ENCODE measurements around the gene GDF3.
"Not testable (repeated sequence)": the region's sequence is repeated elsewhere in the genome, so short reads cannot be mapped to it uniquely, and the experiment has no call there.

The GDF3 gene

DNA sequence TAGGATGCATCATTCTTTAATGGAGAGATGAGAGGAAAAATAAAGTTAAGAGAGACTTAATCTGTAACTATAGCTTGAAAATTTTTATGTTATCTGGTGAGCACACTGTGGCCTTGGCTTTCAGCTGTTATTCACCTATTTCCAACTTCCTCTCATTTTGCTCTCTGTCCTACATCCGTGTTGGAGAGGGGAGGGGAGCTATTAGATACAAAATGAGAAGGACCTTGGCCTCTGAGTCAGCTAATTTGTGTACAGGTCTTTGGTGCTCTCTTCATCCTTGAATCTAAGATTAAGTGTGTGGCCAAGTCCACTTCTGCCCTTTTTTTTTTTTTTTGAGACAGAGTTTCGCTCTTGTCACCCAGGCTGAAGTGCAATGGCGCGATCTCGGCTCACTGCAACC is 29.0 kb downstream of the GDF3 start:
- DNase-seq: no peak

DNA sequence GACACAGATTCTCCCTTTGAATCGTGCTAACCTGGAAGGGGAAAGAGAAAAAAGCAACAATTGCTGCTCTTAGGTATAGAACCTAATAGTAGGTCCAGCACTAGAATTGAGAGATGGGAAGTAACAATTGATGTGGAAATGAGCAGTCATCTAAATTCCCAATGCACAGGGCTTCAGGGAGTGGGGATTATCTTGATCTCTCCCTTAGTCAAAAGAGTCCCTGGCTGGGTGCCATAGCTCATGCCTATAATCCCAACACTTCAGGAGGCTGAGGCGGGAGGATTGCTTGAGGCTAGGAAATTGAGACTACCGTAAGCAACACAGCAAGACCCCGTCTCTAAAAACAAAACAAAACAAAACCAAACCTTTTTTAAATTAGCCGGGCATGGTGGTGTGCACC is 33.8 kb downstream of the GDF3 start:
- no peak for DNase-seq

GRCh38 chr12:7656121-7656520 is 39.5 kb downstream of the GDF3 start:
- DNase-seq: no peak

DNA sequence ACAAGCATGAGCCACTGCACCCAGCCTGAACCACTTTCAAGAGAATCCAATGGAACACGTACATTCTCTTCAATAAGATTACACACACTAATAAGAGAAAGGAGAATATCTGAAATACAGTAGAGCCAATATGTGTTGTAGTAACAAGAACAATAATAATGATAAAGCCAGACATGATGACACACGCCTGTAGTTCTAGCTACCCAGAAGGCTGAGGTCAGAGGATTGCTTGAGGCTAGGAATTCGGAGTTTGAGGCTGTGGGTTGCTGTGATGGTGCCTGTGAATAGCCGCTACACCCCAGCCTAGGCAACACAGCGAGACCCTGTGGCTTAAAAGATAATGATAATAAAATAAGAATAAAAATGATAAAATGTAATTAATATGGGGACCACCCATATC is 45.5 kb downstream of the GDF3 start:
- DNase-seq: no peak

GRCh38 chr12:7647071-7647470 is 48.5 kb downstream of the GDF3 start:
- DNase-seq: no peak

DNA sequence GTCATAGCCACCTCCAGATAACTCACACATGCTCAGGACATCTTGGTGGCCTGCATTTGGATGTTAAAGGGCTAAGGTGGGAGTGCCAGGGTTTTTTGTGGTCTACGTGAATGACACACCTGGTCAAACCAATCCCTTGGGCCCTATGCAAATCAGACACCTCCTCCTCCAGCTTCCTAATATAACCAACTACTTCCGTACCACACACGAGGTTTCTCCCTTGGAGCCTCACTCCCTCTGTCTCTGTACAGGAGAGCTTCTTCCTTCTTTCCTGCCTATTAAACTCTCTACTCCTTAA is 49.4 kb downstream of the GDF3 start:
- no peak for DNase-seq

DNA sequence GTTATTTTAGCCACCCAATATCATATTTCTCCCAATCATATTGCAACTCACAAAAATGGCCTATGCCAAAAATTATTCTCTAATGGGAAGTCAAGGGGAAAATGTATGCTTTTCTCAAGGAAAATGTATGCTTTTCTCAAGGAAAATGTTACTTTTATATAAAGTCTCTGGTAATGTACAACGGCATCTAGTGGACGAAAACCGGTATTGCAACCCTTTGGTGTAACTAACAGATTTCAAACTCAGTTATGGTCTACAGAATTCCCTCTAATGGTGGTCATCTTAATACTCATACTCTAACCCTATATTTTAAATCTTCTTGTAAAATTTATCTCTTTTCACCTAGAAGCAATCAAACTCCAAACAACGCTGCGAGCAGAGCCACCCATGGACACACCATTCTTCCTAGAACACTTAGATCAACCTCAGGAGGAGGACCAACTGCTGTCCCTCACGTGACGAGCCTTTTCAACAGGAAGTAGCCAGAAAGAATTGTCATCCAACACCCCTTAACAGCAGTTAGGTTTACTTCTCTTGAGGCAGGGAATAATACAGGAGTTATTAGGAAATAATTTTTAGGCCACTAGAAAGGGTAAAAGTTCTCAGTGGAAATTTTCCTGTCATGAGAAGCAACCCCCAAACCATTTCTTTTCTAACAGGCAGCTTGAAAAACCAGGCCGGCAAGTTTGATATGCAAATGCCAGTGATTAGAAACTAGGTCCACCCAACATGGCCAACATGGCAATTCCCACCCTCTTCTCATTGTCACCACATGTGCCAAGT is 50.0 kb downstream of the GDF3 start:
- DNase-seq: peak; percentile 17 to 21

DNA sequence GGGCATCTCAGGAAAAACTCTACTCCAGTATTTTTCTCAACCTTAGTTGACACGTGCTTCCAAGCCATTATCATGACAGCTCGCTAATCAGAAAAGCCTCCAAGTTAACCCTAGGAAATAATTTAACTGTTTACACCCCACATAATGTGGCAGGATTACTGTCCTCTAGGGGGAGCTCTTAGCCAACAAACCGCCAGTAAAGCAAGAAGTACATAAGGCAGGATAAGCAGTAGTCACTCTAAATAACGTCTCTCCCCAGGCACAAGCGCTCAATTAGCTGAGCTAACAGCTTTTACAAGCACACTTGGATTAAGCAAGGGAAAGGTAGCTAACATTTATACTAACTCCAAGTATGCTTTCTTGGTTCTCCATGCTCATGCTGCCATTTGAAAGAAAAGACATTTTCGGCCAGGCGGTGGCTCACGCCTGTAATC is 52.7 kb downstream of the GDF3 start:
- no peak for DNase-seq

GRCh38 chr12:7642287-7642686 is 53.3 kb downstream of the GDF3 start:
- no peak for DNase-seq

DNA sequence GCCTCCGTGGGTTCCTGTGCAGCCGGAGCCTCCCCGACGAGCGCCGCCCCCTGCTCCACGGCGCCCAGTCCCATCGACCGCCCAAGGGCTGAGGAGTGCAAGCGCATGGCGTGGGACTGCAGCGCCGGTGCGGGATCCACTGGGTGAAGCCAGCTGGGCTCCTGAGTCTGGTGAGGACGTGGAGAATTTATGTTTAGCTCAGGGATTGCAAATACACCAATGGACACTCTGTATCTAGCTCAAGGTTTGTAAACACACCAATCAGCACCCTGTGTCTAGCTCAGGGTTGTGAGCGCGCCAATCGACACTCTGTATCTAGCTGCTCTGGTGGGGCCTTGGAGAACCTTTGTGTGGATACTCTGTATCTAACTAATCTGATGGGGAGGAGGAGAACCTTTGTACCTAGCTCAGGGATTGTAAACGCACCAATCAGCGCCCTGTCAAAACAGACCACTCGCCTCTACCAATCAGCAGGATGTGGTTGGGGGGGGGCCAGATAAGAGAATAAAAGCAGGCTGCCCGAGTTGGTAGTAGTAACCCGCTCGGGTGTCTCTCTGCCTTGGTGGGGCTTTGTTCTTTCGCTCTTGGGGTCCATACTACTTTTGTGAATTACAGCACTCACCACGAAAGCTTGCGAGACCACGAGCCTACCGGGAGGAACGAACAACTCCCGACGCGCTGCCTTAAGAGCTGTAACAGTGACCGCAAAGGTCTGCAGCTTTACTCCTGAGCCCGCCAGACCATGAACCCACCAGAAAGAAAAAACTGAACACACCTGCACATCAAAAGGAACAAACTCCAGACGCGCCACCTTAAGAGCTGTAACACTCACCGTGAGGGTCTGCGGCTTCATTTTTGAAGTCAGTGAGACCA is 55.2 kb downstream of the GDF3 start:
- DNase-seq: not testable (repeated sequence)
